Stomach (tissue), 9 donors: ENCODE measurements around the gene C18orf32. TPM values are rescaled to one million over a fixed set of nuclear protein-coding genes. Genes with fewer than 3 reads are reported as not detected.
"Not testable (repeated sequence)": the region's sequence is repeated elsewhere in the genome, so short reads cannot be mapped to it uniquely, and the experiment has no call there.

Experiments
- DNase-seq, 2 donors: peaks; one replicate each; pipeline versions ENCODE4 v3.0.0 to v3.0.0-alpha.2; 2013 to 2019
- H3K27ac ChIP-seq, 5 donors: fragments of 200-600 bp in 4 of 5; sonication (generic) in 4 of 5; one replicate each; pipeline ENCODE4 v1.5.1; 2013 to 2019; ENCODE audit warnings: mild to moderate bottlenecking in 1 of 5, moderate library complexity in 1 of 5
- H3K27me3 ChIP-seq, 3 donors: fragments of 200-600 bp; sonication (generic); one replicate each; pipeline ENCODE4 v1.5.1; 2017 to 2019; ENCODE audit warnings: mixed run types in 1 of 3
- H3K36me3 ChIP-seq, 4 donors: fragments of 200-600 bp; sonication (generic); 1 replicate in 3 of 4; 2 replicates in 1 of 4; pipeline ENCODE4 v1.5.1; 2016 to 2019
- H3K4me1 ChIP-seq, 4 donors: fragments of 200-600 bp; sonication (generic); one replicate each; pipeline ENCODE4 v1.5.1; 2016 to 2019
- H3K4me3 ChIP-seq, 4 donors: fragments of 200-600 bp; sonication (generic) in 3 of 4; one replicate each; pipeline ENCODE4 v1.5.1; 2016 to 2019; ENCODE audit warnings: mild to moderate bottlenecking in 1 of 4
- H3K9me3 ChIP-seq, 4 donors: fragments of 200-600 bp; sonication (generic); one replicate each; pipeline ENCODE4 v1.5.1; 2016 to 2019
- EP300 ChIP-seq: sonication (generic); formaldehyde crosslinking; IDR thresholded peaks from one replicate; pipeline ENCODE4 v1.6.1; 2017; ENCODE audit warnings: antibody characterized with exemption
- POLR2A ChIP-seq, 4 donors: fragments of 450-650 bp; IDR thresholded peaks; one replicate each; pipeline ENCODE4 v1.6.1; 2016; ENCODE audit warnings: antibody characterized with exemption in 4 of 4, control low read depth in 2 of 4, mild to moderate bottlenecking in 1 of 4, moderate library complexity in 1 of 4
- POLR2AphosphoS5 ChIP-seq, 3 donors: sonication (generic); formaldehyde crosslinking; IDR thresholded peaks; one replicate each; pipeline ENCODE4 v1.6.1; 2016; ENCODE audit warnings: antibody characterized with exemption in 3 of 3
- WGBS, 5 donors: extraction: QIAGEN DNeasy Blood & Tissue Kit in 3 of 5; methylation state at CpG; one replicate each; pipeline versions ENCODE4 v1.1.5 to v1.1.7; 2013 to 2018; 5-methylcytosine and 5-hydroxymethylcytosine counted together
- intact Hi-C: fragments of 100-400 bp; cut with DNase I; formaldehyde crosslinking; loops from one replicate; pipeline ENCODE4 v1.15.1; 2023; ENCODE audit warnings: low total_unique reads
- polyA plus RNA-seq, 3 donors: library from polyadenylated mRNA; stranded (reverse); fragments of 200-250 nt; gene quantifications; one replicate each; pipeline ENCODE4 v1.2.3, GENCODE V29; 2013
- total RNA-seq, 5 donors: library from RNA; depleted of rRNA; stranded (reverse); fragments of >200 nt; gene quantifications; one replicate each; pipeline versions ENCODE4 v1.1.0 to v1.2.3, GENCODE V29; 2014 to 2016
- TF ChIP-seq, protein P1 (sequence below), 7 experiments: fragments of 450-650 bp in 4 of 7; fragments of 200-600 bp in 3 of 7; sonication (generic) in 3 of 7; IDR thresholded peaks; one replicate each; pipeline ENCODE4 v1.5.1; 2016 to 2019; ENCODE audit warnings: antibody characterized with exemption in 7 of 7, control low read depth in 2 of 7, mild to moderate bottlenecking in 1 of 7
- donor health status: healthy with polysubstance abuse.
- donor health status: Bipolar disorder and iron deficiency.
- donor health status: healthy.

C18orf32 gene
- total and polyA plus RNA-seq, 8 donors = 0.58 to 186 (median 62.7) TPM

DNA sequence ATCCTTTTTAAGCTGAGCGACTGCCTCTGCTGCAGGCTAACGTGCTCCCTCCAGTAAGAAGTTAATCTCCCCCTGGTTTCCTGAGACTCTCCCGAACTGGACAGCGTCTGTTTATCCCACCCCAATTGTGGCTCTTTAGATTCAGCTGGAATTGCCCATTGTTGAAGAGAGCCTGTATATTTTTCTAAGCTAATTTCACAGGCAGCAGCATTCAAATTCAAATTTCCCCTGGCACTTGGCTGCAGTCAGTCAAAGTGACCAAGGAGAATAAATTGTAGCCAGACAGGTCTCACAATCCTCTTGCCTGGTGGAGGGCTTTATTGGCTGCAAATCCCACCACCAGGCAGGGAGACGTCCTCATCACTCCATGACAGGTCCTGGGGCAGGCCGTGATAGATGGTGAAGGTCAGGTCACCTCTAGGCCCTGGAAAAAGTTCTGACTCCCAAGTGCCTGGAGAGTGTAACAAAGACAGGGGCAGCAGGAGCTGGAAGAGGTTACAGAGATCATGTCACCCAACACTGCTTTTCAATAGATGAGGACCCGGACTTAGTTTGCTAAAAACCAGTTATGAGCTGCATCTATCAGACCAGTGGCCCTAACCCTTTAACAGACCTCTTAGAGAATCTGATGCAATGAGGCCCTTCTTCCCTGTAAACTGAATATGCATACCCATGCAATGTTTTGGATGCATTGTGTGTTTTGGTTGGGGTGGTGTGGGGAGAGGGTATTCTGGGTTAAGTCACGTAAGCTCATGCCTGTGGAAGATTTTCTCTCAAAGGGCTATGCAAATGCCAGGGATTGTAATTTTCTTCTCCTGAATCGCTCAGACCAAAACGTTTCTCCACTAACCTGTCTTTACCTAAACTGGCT is 32.3 kb upstream of the C18orf32 start:
- intact Hi-C loops = loop anchor here (10.0 kb wide), 1 partner anchor 675 kb away; the partner anchor contains the start of gene MYO5B
- 81 to 86% (median 84%) methylated on average over 10 of the region's 10 CpGs for WGBS, 5 donors
- no peaks in the 10 kb centered on the region for H3K36me3 ChIP-seq
- no peaks in the 10 kb centered on the region for H3K27me3 ChIP-seq
- no peaks in the 10 kb centered on the region for H3K4me1 ChIP-seq
- no peaks in the 10 kb centered on the region for H3K9me3 ChIP-seq
- no peak for DNase-seq
- no peak overlapping the region for H3K27ac ChIP-seq
- no peak for TF ChIP-seq POLR2A (IDR thresholded peaks at IDR 0.05)
- TF ChIP-seq EP300 = no peak
- no peak for TF ChIP-seq POLR2AphosphoS5 (IDR thresholded peaks at IDR 0.05)
- TF ChIP-seq, protein P1, sequence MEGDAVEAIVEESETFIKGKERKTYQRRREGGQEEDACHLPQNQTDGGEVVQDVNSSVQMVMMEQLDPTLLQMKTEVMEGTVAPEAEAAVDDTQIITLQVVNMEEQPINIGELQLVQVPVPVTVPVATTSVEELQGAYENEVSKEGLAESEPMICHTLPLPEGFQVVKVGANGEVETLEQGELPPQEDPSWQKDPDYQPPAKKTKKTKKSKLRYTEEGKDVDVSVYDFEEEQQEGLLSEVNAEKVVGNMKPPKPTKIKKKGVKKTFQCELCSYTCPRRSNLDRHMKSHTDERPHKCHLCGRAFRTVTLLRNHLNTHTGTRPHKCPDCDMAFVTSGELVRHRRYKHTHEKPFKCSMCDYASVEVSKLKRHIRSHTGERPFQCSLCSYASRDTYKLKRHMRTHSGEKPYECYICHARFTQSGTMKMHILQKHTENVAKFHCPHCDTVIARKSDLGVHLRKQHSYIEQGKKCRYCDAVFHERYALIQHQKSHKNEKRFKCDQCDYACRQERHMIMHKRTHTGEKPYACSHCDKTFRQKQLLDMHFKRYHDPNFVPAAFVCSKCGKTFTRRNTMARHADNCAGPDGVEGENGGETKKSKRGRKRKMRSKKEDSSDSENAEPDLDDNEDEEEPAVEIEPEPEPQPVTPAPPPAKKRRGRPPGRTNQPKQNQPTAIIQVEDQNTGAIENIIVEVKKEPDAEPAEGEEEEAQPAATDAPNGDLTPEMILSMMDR (IDR thresholded peaks at IDR 0.05) = no peak
- H3K4me3 ChIP-seq = no peak overlapping the region

DNA sequence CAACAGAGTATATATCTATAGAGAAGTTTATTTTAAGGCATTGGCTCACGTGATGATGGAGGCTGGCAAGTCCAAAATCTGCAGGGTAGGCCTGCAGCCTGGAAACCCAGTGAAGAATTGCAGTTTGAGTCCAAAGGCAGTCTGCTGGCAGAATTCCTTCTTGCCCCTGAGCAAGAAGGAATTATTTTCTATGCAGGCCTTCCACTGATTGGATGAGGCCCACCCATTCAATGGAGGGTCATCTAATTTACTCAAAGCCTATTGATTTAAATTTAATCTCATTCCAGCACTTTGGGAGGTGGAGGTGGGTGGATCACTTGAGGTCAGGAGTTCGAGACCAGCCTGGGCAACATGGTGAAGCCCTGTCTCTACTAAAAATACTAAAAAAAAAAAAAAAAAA is 30.4 kb upstream of the C18orf32 start:
- Histone ChIP-seq H3K36me3 (no peaks in the 10 kb centered on the region), H3K4me1 (no peaks in the 10 kb centered on the region), H3K27me3 (no peaks in the 10 kb centered on the region), H3K9me3 (no peaks in the 10 kb centered on the region), H3K4me3 (no peak overlapping the region), H3K27ac (no peak overlapping the region)
- DNase-seq = no peak
- TF ChIP-seq POLR2A (IDR thresholded peaks at IDR 0.05) (no peak), EP300 (no peak), POLR2AphosphoS5 (IDR thresholded peaks at IDR 0.05) (no peak)
- TF ChIP-seq, protein P1 (IDR thresholded peaks at IDR 0.05) = no peak
- WGBS, 5 donors = 82 to 90% (median 88%) methylated on average over 2 of the region's 2 CpGs
- intact Hi-C loops = loop anchor here (10.0 kb wide), 1 partner anchor 677 kb away; the partner anchor contains the start of gene MYO5B

DNA sequence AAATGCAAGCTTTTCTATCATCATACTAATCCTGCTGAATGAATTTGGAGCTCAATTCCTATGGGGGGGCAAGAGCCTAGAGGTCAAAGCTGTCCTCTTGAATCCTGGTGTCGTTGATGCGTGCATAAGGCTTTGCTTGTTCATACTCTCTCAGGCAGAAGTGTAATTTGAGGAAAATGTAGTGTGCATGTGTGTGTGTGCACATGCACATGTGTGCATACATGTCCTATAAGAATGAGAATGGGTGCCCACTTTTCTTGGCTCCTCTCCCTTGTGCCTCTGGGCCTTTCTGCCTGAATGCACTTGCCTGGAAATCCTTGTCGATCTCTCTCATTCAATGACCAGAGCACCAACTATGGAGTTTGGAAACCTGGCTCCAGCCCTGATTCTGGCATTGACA is 28.5 kb upstream of the C18orf32 start:
- H3K4me3 ChIP-seq = no peak overlapping the region
- 93 to 98% (median 94%) methylated on average over 3 of the region's 3 CpGs for WGBS, 5 donors
- intact Hi-C loops = loop anchor here (10.0 kb wide), 1 partner anchor 679 kb away; the partner anchor contains the start of gene MYO5B
- H3K9me3 ChIP-seq = no peaks in the 10 kb centered on the region
- no peaks in the 10 kb centered on the region for H3K36me3 ChIP-seq
- no peak overlapping the region for H3K27ac ChIP-seq
- no peak for DNase-seq
- H3K27me3 ChIP-seq = no peaks in the 10 kb centered on the region
- TF ChIP-seq, protein P1 (IDR thresholded peaks at IDR 0.05) = no peak
- no peak for TF ChIP-seq POLR2AphosphoS5 (IDR thresholded peaks at IDR 0.05)
- no peak for TF ChIP-seq EP300
- no peak for TF ChIP-seq POLR2A (IDR thresholded peaks at IDR 0.05)
- H3K4me1 ChIP-seq = no peaks in the 10 kb centered on the region

DNA sequence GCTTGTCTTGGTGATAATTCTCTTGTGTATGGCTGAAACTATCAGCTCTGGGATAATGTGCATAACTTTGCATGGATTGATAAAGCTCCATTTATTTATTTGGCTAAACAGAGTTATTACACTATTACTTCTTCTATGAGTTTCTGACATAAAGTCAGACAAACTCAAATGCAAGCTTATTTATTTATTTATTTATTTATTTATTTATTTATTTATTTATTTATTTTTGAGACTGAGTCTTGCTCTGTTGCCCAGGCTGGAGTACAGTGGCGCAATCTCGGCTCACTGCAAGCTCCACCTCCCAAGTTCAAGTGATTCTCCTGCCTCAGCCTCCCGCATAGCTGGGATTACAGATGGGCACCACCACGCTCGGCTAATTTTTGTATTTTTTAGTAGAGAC is 28.0 kb upstream of the C18orf32 start:
- H3K36me3 ChIP-seq, H3K9me3 ChIP-seq, H3K4me3 ChIP-seq, DNase-seq, H3K4me1 ChIP-seq, H3K27ac ChIP-seq, H3K27me3 ChIP-seq: not testable (repeated sequence)
- 76 to 97% (median 78%) methylated on average over 5 of the region's 5 CpGs for WGBS, 5 donors
- intact Hi-C loops = loop anchor here (10.0 kb wide), 1 partner anchor 680 kb away; the partner anchor contains the start of gene MYO5B

DNA sequence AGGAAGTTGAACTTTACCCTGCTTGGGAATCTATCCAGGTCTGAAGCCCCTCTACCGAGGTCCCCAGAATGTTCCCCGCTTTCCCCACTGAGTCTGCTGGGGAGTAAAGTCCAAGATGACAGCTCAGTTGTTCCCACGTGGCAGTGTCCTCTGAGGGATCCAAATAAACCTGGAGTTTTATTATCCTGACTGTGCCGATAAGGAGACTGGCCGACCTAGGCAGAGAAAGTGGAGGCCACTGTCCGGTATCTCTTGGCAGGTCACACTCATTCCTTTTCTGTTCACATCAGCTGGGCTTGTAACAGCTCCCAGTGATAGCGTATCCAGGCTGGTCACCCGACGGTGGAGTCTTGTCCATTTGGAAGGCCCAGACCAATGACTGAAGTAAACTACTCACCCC is 27.5 kb upstream of the C18orf32 start:
- TF ChIP-seq EP300 (no peak), POLR2AphosphoS5 (IDR thresholded peaks at IDR 0.05) (no peak), POLR2A (IDR thresholded peaks at IDR 0.05) (no peak)
- TF ChIP-seq, protein P1 (IDR thresholded peaks at IDR 0.05) = no peak
- H3K36me3 ChIP-seq = no peaks in the 10 kb centered on the region
- no peaks in the 10 kb centered on the region for H3K4me1 ChIP-seq
- H3K4me3 ChIP-seq = no peak overlapping the region
- H3K27me3 ChIP-seq = no peaks in the 10 kb centered on the region
- no peaks in the 10 kb centered on the region for H3K9me3 ChIP-seq
- intact Hi-C loops = loop anchor here (5.0 to 10.0 kb wide), 2 partner anchors 348 to 680 kb away; partner anchors contain the start of gene MYO5B
- WGBS, 5 donors = 65 to 74% (median 71%) methylated on average over 9 of the region's 9 CpGs
- H3K27ac ChIP-seq = no peak overlapping the region
- DNase-seq = no peak

GRCh38 chr18:49512876-49513275 is 25.8 kb upstream of the C18orf32 start:
- H3K4me3 ChIP-seq, H3K9me3 ChIP-seq, H3K27me3 ChIP-seq, H3K4me1 ChIP-seq, DNase-seq, H3K36me3 ChIP-seq, H3K27ac ChIP-seq: not testable (repeated sequence)
- intact Hi-C loops = loop anchor here (5.0 to 10.0 kb wide), 2 partner anchors 349 to 682 kb away; partner anchors contain the start of gene MYO5B
- WGBS, 5 donors = 86 to 98% (median 94%) methylated on average over 8 of the region's 8 CpGs
